K562 (cell line): ENCODE measurements around the gene NLE1. TPM values are rescaled to one million over a fixed set of nuclear protein-coding genes. Genes with fewer than 3 reads are reported as not detected.

Source experiments
- CHD4 ChIP-seq: fragments of 200-600 bp; sonication (generic); IDR thresholded peaks from 3 replicates; pipeline ENCODE4 v1.6.1; 2012; ENCODE audit warnings: low read depth, mild to moderate bottlenecking, mixed read lengths, low read length, inconsistent platforms; ENCODE audit not compliant: insufficient read depth, insufficient replicate concordance, poor library complexity, severe bottlenecking
- DACH1 ChIP-seq: fragments of 450-650 bp; IDR thresholded peaks from 2 replicates; pipeline ENCODE4 v1.6.1; 2018; ENCODE audit not compliant: partially characterized antibody
- DPF2 ChIP-seq: fragments of 450-650 bp; IDR thresholded peaks from 2 replicates; pipeline ENCODE4 v1.6.1; 2016
- GABPB1 ChIP-seq: sonication (generic); formaldehyde crosslinking; IDR thresholded peaks from 2 replicates; pipeline ENCODE4 v1.8.0; 2022; ENCODE audit warnings: mild to moderate bottlenecking, missing genetic modification reagents
- GATAD2B ChIP-seq: fragments of 450-650 bp; IDR thresholded peaks from 2 replicates; pipeline ENCODE4 v1.6.1; 2017; ENCODE audit warnings: mild to moderate bottlenecking, borderline replicate concordance
- GTF2B ChIP-seq: IDR thresholded peaks from 2 replicates; pipeline ENCODE4 v1.6.1; 2011; ENCODE audit not compliant: insufficient read length; ENCODE audit errors: extremely low read depth
- HLTF ChIP-seq: fragments of 450-650 bp; IDR thresholded peaks from 2 replicates; pipeline ENCODE4 v1.6.1; 2016
- MTA3 ChIP-seq: fragments of 450-650 bp; formaldehyde crosslinking; IDR thresholded peaks from 2 replicates; pipeline ENCODE4 v1.6.1; 2017; ENCODE audit warnings: mild to moderate bottlenecking, borderline replicate concordance
- TCFL5 ChIP-seq: fragments of 250-450 bp; sonication (Bioruptor Pico); conservative IDR thresholded peaks from 2 replicates; pipeline ENCODE4 v1.6.1; 2021; ENCODE audit warnings: mild to moderate bottlenecking, moderate library complexity, matching md5 sums
- YBX1 ChIP-seq: fragments of 450-650 bp; IDR thresholded peaks from 2 replicates; pipeline ENCODE4 v1.7.1; 2016; ENCODE audit warnings: mild to moderate bottlenecking
- ZBTB26 ChIP-seq: fragments of 450-650 bp; formaldehyde crosslinking; IDR thresholded peaks from 2 replicates; pipeline ENCODE4 v1.4.0; 2022; ENCODE audit warnings: missing genetic modification characterization
- ZNF224 ChIP-seq: sonication (generic); formaldehyde crosslinking; IDR thresholded peaks from 2 replicates; pipeline ENCODE4 v1.8.0; 2022; ENCODE audit warnings: mild to moderate bottlenecking, missing genetic modification reagents
- ZNF263 ChIP-seq: sonication (generic); formaldehyde crosslinking; IDR thresholded peaks from 2 replicates; pipeline ENCODE4 v1.8.0; 2022; ENCODE audit warnings: mild to moderate bottlenecking, missing genetic modification reagents, borderline replicate concordance
- polyA plus RNA-seq, 8 experiments: library from polyadenylated mRNA; depleted of rRNA in 4 of 8; stranded (reverse) in 5 of 8; unstranded in 3 of 8; fragments of >200 nt; fragmentation: Nextera tagmentation in 2 of 8; fragmentation: Illumina TruSeq in 1 of 8; extraction: Ambion mirVana in 2 of 8; extraction: Trizol in 1 of 8; gene quantifications; 2 replicates each; pipeline versions ENCODE4 v1.2.1 to v1.2.3, GENCODE V29; 2011 to 2014; ENCODE audit warnings: inconsistent platforms in 1 of 8, missing spikeins in 1 of 8
- total RNA-seq, 7 experiments: library from RNA; depleted of rRNA in 6 of 7; stranded (reverse); fragments of >200 nt in 6 of 7; fragmentation: Illumina TruSeq in 2 of 7; extraction: Trizol in 2 of 7; gene quantifications; 2 replicates each; pipeline versions ENCODE4 v1.2.1 to v1.2.3, GENCODE V29; 2011 to 2021; ENCODE audit warnings: low replicate concordance in 1 of 7
- TF ChIP-seq, protein P1 (sequence below): fragments of 250-450 bp; sonication (Bioruptor Pico); IDR thresholded peaks from 2 replicates; pipeline ENCODE4 v1.8.0; 2021; ENCODE audit warnings: mild to moderate bottlenecking, moderate library complexity
- TF ChIP-seq, protein P2 (sequence below): fragments of 250-450 bp; sonication (Bioruptor Pico); IDR thresholded peaks from 2 replicates; pipeline ENCODE4 v1.4.0; 2020; ENCODE audit warnings: mild to moderate bottlenecking, moderate library complexity, borderline replicate concordance
- TF ChIP-seq, protein P3 (sequence below), 2 experiments: fragments of 450-650 bp in 1 of 2; sonication (generic) in 1 of 2; formaldehyde crosslinking; conservative IDR thresholded peaks; 2 replicates each; pipeline versions ENCODE4 v1.4.0 to v1.8.1; 2020 to 2022; ENCODE audit warnings: mild to moderate bottlenecking in 1 of 2, missing genetic modification reagents in 1 of 2
- TF ChIP-seq, protein P4 (sequence below): fragments of 450-650 bp; formaldehyde crosslinking; IDR thresholded peaks from 2 replicates; pipeline ENCODE4 v1.4.0; 2020; ENCODE audit warnings: mild to moderate bottlenecking, moderate library complexity

NLE1 gene
- total and polyA plus RNA-seq, 9 of the 15 experiments (the other 6 are each of a cell fraction or from before 2014, with no cell fraction given): 3.8 to 69.0 (median 29.4) TPM

DNA sequence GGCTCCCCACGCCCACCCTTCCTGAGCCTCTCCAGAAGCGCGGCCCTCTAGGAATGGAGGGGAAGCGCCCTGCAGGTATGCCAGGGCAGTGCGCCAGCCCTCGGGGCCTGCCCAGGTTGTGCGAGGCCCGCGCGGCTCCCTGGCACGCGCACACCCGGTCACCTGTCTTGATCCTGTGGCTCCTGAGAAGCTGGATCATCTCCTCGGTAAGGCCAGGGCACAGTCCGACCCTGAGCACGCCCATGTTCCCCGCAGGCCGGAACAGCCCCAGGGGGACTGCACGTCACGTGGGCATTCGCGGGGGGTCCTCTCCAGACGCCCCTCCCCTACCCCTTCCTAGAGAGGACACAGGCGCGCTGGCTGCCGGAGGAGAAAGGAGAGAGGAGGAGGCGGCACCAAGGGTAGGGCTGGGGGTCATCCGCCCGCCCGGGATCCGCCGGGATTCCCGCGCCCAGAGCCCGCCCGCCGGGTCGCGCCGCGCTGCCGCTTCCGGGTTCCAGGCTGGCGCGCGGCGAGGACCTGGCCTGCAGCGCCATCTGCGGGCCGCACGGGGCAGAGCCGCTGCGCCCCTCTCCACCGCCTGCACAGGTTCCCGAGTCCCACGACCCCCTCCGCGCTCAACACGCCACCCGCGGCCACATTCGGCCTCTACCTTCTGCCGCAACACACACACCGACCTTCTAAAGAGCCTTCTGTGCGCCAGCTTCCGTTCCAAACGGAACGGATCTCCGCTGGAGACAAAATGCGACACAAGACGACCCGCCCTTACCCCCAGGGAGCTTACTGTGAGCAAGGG, 22.5 kb downstream of the NLE1 start, which contains the start of gene RAD51D (continued):
- TF ChIP-seq, protein P1, sequence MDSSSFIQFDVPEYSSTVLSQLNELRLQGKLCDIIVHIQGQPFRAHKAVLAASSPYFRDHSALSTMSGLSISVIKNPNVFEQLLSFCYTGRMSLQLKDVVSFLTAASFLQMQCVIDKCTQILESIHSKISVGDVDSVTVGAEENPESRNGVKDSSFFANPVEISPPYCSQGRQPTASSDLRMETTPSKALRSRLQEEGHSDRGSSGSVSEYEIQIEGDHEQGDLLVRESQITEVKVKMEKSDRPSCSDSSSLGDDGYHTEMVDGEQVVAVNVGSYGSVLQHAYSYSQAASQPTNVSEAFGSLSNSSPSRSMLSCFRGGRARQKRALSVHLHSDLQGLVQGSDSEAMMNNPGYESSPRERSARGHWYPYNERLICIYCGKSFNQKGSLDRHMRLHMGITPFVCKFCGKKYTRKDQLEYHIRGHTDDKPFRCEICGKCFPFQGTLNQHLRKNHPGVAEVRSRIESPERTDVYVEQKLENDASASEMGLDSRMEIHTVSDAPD (CRISPR knock-in tag): no peak
- no peak for TF ChIP-seq DPF2
- TF ChIP-seq CHD4: no peak
- no peak for TF ChIP-seq DACH1
- TF ChIP-seq, protein P2, sequence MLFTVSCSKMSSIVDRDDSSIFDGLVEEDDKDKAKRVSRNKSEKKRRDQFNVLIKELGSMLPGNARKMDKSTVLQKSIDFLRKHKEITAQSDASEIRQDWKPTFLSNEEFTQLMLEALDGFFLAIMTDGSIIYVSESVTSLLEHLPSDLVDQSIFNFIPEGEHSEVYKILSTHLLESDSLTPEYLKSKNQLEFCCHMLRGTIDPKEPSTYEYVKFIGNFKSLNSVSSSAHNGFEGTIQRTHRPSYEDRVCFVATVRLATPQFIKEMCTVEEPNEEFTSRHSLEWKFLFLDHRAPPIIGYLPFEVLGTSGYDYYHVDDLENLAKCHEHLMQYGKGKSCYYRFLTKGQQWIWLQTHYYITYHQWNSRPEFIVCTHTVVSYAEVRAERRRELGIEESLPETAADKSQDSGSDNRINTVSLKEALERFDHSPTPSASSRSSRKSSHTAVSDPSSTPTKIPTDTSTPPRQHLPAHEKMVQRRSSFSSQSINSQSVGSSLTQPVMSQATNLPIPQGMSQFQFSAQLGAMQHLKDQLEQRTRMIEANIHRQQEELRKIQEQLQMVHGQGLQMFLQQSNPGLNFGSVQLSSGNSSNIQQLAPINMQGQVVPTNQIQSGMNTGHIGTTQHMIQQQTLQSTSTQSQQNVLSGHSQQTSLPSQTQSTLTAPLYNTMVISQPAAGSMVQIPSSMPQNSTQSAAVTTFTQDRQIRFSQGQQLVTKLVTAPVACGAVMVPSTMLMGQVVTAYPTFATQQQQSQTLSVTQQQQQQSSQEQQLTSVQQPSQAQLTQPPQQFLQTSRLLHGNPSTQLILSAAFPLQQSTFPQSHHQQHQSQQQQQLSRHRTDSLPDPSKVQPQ (CRISPR knock-in tag): no peak
- TF ChIP-seq HLTF: no peak
- peak; percentile 98 for TF ChIP-seq GATAD2B
- no peak for TF ChIP-seq ZNF263 (CRISPR knock-in tag)
- no peak for TF ChIP-seq ZBTB26
- TF ChIP-seq MTA3: peak; percentile 83; the same call in 1 of the 2 replicates
- TF ChIP-seq YBX1: no peak
- no peak for TF ChIP-seq GTF2B
- 0 out of 2 replicates have a peak, but pooled peaks have one; percentile 11 for TF ChIP-seq GABPB1 (CRISPR knock-in tag)
- TF ChIP-seq TCFL5 (CRISPR knock-in tag): no peak
- TF ChIP-seq, protein P3, sequence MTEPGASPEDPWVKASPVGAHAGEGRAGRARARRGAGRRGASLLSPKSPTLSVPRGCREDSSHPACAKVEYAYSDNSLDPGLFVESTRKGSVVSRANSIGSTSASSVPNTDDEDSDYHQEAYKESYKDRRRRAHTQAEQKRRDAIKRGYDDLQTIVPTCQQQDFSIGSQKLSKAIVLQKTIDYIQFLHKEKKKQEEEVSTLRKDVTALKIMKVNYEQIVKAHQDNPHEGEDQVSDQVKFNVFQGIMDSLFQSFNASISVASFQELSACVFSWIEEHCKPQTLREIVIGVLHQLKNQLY (CRISPR knock-in tag; conservative IDR thresholded peaks at IDR 0.05): no peak
- TF ChIP-seq, protein P4, sequence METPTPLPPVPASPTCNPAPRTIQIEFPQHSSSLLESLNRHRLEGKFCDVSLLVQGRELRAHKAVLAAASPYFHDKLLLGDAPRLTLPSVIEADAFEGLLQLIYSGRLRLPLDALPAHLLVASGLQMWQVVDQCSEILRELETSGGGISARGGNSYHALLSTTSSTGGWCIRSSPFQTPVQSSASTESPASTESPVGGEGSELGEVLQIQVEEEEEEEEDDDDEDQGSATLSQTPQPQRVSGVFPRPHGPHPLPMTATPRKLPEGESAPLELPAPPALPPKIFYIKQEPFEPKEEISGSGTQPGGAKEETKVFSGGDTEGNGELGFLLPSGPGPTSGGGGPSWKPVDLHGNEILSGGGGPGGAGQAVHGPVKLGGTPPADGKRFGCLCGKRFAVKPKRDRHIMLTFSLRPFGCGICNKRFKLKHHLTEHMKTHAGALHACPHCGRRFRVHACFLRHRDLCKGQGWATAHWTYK (CRISPR knock-in tag): no peak
- no peak for TF ChIP-seq ZNF224 (CRISPR knock-in tag)
